ENCODE results near the gene SYT7. TPM values are rescaled to one million over a fixed set of nuclear protein-coding genes. Genes with fewer than 3 reads are reported as not detected.

The SYT7 gene
- total RNA-seq, 1 donor = 3.6 TPM

- H3K4me1 ChIP-seq (ENCODE audit: insufficient read depth, low read length) = no peaks in the 10 kb centered on the region
- peaks cover under 1% of the 10 kb centered on the region for H3K27me3 ChIP-seq (ENCODE audit: insufficient read depth, low read length)
- no peak overlapping the region for H2AFZ ChIP-seq (ENCODE audit: low read length)
- no peak overlapping the region for H3K4me3 ChIP-seq (ENCODE audit: insufficient read depth, low read length)
- H3K36me3 ChIP-seq (ENCODE audit: insufficient read depth, low read length) = no peaks in the 10 kb centered on the region
- H3K79me2 ChIP-seq (ENCODE audit: insufficient read depth, low read length) = no peaks in the 10 kb centered on the region
- peaks cover 2% of the 10 kb centered on the region for H4K20me1 ChIP-seq (ENCODE audit: insufficient read depth, low read length)
- DNase-seq (ENCODE audit: insufficient read length, low spot score, missing footprints) = no peak
- no peak overlapping the region for H3K4me2 ChIP-seq (ENCODE audit: insufficient read depth, low read length)
- H3K27ac ChIP-seq (ENCODE audit: low read depth, low read length) = no peak overlapping the region
- TF ChIP-seq CTCF (IDR thresholded peaks at IDR 0.05; ENCODE audit: extremely low read depth, low read depth, low read length) = no peak
- H3K9me3 ChIP-seq (ENCODE audit: low read depth, low read length) = no peaks in the 10 kb centered on the region
Observed at GRCh38 chr11:61535998-61536675, 44.7 kb downstream of the SYT7 start.

- H3K4me3 ChIP-seq (ENCODE audit: insufficient read depth, low read length) = no peak overlapping the region
- H3K27me3 ChIP-seq (ENCODE audit: insufficient read depth, low read length) = peaks cover 9% of the 10 kb centered on the region
- no peaks in the 10 kb centered on the region for H3K9me3 ChIP-seq (ENCODE audit: low read depth, low read length)
- H3K36me3 ChIP-seq (ENCODE audit: insufficient read depth, low read length) = no peaks in the 10 kb centered on the region
- H3K79me2 ChIP-seq (ENCODE audit: insufficient read depth, low read length) = no peaks in the 10 kb centered on the region
- no peaks in the 10 kb centered on the region for H3K4me1 ChIP-seq (ENCODE audit: insufficient read depth, low read length)
- TF ChIP-seq CTCF (IDR thresholded peaks at IDR 0.05; ENCODE audit: extremely low read depth, low read depth, low read length) = no peak
- no peak overlapping the region for H3K27ac ChIP-seq (ENCODE audit: low read depth, low read length)
- DNase-seq (ENCODE audit: insufficient read length, low spot score, missing footprints) = no peak
- H4K20me1 ChIP-seq (ENCODE audit: insufficient read depth, low read length) = peaks cover 2% of the 10 kb centered on the region
- no peak overlapping the region for H3K4me2 ChIP-seq (ENCODE audit: insufficient read depth, low read length)
- H2AFZ ChIP-seq (ENCODE audit: low read length) = no peak overlapping the region
Observed at GRCh38 chr11:61534933-61535839, 45.7 kb downstream of the SYT7 start.

DNA sequence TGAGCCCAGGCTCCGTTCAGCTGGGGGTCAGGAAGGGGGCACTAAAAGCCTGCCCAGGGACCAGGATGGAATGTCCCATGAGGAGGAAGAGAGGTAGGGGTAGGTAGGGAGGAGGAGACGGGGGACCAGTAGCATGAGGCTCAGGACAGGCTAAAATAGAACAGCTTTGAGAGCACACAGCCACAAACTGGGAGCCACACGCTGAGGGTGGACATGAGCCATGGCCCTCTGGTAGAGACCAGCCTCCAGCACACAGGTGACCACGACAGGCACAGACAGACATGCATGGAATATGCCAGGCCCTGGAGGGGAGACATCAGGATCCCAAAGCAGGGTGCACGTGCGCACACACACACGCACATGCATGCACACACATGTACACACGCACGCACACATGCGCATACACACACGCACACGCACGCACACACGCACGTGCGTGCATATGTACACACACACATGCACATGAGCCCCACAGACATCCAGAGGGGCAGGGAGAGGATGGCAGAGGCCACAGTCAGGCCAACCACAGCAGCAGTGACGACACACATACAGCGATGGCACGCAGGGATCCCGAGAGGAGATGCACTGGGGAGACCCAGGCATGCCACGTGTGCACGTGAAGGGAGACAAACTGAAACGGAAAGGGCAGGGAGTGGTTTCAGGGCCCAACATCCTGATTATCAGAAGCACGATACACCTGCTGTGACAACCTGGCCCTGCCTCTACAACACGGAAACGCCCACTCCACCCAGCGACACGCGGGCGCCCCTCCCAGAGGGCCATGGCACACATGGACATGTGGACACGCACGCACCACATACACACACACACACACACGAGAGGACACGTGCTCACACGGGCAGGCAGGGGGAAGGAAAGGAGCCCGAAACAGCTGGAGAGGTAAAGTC is 46.6 kb downstream of the SYT7 start:
- Histone ChIP-seq H3K27me3 (ENCODE audit: insufficient read depth, low read length) (peaks cover 12% of the 10 kb centered on the region), H3K79me2 (ENCODE audit: insufficient read depth, low read length) (no peaks in the 10 kb centered on the region)

More for the DNA sequence above, 46.6 kb downstream of the SYT7 start:
- Histone ChIP-seq H3K27ac (ENCODE audit: low read depth, low read length) (no peak overlapping the region), H3K9me3 (ENCODE audit: low read depth, low read length) (no peaks in the 10 kb centered on the region), H4K20me1 (ENCODE audit: insufficient read depth, low read length) (no peaks in the 10 kb centered on the region), H2AFZ (ENCODE audit: low read length) (no peak overlapping the region), H3K4me1 (ENCODE audit: insufficient read depth, low read length) (no peaks in the 10 kb centered on the region), H3K4me3 (ENCODE audit: insufficient read depth, low read length) (no peak overlapping the region), H3K36me3 (ENCODE audit: insufficient read depth, low read length) (no peaks in the 10 kb centered on the region), H3K4me2 (ENCODE audit: insufficient read depth, low read length) (no peak overlapping the region)
- no peak for DNase-seq (ENCODE audit: insufficient read length, low spot score, missing footprints)
- no peak for TF ChIP-seq CTCF (IDR thresholded peaks at IDR 0.05; ENCODE audit: extremely low read depth, low read depth, low read length)
